ENCODE results near the gene HOXA7. TPM values are rescaled to one million over a fixed set of nuclear protein-coding genes. Genes with fewer than 3 reads are reported as not detected.
A peak's percentile ranks its signal among the peaks of the same experiment; 100 is the strongest.

Gene HOXA7
- total RNA-seq, 2 donors from 2014 or later, result not detected

DNA sequence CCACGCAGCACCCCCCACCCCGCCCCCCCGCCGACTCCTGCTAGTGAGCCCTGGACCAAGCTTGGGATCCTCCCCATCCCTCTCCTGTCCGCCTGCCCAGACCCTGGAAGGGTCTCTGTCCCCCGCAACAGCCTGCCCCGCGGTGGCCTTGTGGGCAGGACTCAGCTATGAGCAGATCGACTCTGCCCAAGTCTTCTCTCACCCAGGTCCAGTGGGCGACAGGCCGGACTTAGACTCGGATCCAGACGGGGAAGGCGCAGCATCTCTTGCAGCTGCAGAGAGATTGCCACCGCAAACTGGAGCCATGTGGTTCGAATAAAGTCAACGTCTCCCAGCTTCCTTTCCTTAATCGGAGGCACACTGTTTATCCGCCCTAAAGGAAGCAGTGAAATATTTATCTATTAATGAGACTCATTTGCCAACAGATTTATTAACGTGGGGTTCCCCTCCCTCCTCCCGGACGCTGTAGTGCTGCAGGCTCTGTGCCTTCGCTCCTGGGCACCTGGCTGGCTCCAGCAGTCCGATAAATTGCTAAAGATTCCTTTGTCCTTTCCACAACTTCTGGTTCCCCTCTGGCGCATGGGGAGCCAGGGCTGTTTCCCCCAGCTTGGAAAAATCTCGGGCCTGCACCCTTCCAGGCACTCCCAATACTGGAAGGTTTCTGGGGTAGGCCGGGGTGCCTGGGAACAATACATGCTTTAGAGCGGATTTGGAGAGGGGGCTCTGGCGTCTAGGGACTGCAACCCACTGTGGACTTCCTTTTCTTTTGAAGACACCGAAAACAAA is 634 bp upstream of the HOXA7 start:
- ATAC-seq (replicated peaks), result no peak
- Mint-ChIP-seq H3K27ac (no peak overlapping the region), H3K36me3 (ENCODE audit: low read depth) (peaks cover 16% of the 10 kb centered on the region), H3K4me3 (no peak overlapping the region), H3K27me3 (peaks cover 59% of the 10 kb centered on the region), H3K9me3 (no peaks in the 10 kb centered on the region), H3K4me1 (peaks cover 15% of the 10 kb centered on the region)

DNA sequence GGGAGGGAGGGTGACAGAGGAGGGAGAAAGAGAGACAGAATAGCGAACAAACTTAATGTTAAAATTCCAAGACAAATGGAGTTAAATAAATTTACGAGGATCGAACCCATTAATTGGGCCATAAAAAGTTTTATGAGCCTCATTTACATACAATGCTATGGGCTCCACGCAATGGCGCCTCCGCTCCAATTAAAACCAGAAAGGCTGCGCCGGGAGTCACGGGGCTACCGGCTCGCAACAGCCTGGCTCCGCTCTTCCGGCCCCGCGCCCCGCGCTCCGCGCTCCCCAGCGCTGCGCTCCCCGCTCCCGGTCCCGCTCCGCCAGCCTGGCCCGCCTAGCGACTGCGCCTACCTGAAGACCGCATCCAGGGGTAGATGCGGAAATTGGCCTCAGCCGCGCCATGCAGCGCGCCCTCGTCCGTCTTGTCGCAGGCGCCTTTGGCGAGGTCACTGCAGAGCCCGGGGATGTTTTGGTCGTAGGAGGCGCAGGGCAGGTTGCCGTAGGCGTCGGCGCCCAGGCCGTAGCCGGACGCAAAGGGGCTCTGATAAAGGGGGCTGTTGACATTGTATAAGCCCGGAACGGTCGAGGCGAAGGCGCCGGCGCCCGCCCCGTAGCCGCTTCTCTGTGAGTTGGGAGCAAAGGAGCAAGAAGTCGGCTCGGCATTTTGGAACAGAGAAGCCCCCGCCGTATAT is 513 bp downstream of the HOXA7 start:
- H3K36me3 Mint-ChIP-seq (ENCODE audit: low read depth), result peaks cover 16% of the 10 kb centered on the region
- peak overlapping the region; percentile 72 for H3K4me3 Mint-ChIP-seq
- peaks cover 68% of the 10 kb centered on the region for H3K27me3 Mint-ChIP-seq
- ATAC-seq (replicated peaks), result no peak
- H3K9me3 Mint-ChIP-seq, result no peaks in the 10 kb centered on the region
- H3K27ac Mint-ChIP-seq, result no peak overlapping the region
- peaks cover 22% of the 10 kb centered on the region for H3K4me1 Mint-ChIP-seq

DNA sequence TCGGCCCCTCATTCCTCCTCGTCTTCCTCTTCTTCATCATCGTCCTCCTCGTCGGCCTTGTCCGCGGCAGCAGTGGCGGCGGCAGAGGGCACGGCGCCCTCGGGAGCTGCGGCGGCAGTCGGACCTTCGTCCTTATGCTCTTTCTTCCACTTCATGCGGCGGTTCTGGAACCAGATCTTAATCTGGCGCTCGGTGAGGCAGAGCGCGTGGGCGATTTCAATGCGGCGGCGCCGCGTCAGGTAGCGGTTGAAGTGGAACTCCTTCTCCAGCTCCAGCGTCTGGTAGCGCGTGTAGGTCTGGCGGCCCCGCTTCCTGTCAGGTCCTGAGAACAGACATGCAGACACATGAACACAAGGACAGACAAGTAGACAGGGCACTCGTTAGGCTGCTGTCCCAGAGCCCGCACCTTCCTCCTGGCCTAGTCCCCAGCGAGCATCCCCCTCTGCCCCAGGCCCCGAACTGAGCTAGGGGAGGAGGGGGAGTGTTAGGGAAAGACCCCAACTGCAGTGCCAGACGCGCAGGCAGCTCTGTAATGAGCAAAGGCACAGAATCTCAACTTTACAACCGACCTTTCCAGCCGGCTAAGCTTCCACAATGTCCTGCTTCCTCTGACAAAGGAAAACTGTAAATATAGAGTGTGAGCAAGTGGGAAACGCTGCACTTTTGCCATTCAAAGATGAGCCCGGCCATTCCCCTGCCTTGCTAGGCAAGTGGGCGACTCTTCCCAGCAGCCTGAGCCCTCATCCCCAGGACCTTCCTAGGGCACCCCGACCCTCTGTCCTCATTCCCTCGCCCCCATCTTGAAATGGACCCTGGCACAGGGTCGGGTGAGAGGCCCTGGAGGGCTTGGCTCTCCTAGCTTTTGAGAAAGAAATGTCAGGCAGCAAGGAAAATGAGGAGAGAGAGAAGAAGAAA is 1.3 kb downstream of the HOXA7 start:
- Mint-ChIP-seq H3K36me3 (ENCODE audit: low read depth) (peaks cover 16% of the 10 kb centered on the region), H3K4me3 (peak overlapping the region; percentile 72), H3K9me3 (no peaks in the 10 kb centered on the region), H3K4me1 (peaks cover 22% of the 10 kb centered on the region), H3K27ac (no peak overlapping the region), H3K27me3 (peaks cover 70% of the 10 kb centered on the region)
- no peak for ATAC-seq (replicated peaks)

DNA sequence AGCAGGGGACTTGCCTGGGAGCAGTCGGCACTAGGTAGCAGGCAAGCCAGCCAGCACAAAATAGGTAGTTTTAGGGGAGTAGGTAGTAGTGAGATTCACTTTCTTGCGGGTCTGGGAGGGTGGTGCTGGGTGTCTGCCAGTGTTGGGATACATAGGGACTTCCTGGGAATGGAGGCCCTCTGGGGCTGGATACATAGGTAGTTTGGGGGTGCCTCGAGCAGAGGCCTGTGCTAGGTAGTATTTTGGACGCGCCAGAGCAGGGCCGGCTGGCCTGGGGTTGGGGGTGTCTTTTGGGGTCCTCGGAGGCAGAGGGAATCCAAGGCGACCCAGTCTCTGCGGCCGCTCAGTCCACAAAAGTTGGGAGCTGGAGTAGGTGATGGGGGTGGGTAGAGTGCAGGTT is 2.1 kb downstream of the HOXA7 start:
- H3K4me1 Mint-ChIP-seq, result peaks cover 22% of the 10 kb centered on the region
- no peak overlapping the region for H3K27ac Mint-ChIP-seq
- peaks cover 69% of the 10 kb centered on the region for H3K27me3 Mint-ChIP-seq
- peak overlapping the region; percentile 72 for H3K4me3 Mint-ChIP-seq
- no peak for ATAC-seq (replicated peaks)
- no peaks in the 10 kb centered on the region for H3K9me3 Mint-ChIP-seq
- peaks cover 16% of the 10 kb centered on the region for H3K36me3 Mint-ChIP-seq (ENCODE audit: low read depth)

DNA sequence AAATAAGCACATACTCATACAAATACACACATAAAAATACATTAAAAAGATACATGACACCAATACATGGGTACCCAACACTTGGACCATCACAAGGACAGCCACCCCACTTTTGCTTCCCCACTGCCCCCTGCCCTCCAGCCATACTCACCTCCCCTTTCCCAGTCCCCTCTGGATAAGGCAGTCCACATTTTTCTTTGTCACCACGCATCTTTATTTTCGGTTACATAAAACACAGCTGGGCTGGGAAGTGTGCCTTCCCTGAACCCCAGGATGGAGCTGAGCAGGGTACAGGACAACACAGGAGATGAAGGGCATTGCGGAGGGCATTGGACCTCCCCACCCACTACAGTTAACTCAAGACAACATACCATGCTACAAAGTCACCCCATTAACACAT is 2.9 kb downstream of the HOXA7 start:
- H3K27ac Mint-ChIP-seq, result no peak overlapping the region
- H3K4me1 Mint-ChIP-seq, result peaks cover 22% of the 10 kb centered on the region
- peak overlapping the region; percentile 72 for H3K4me3 Mint-ChIP-seq
- no peak for ATAC-seq (replicated peaks)
- peaks cover 16% of the 10 kb centered on the region for H3K36me3 Mint-ChIP-seq (ENCODE audit: low read depth)
- H3K27me3 Mint-ChIP-seq, result peaks cover 63% of the 10 kb centered on the region
- H3K9me3 Mint-ChIP-seq, result no peaks in the 10 kb centered on the region

DNA sequence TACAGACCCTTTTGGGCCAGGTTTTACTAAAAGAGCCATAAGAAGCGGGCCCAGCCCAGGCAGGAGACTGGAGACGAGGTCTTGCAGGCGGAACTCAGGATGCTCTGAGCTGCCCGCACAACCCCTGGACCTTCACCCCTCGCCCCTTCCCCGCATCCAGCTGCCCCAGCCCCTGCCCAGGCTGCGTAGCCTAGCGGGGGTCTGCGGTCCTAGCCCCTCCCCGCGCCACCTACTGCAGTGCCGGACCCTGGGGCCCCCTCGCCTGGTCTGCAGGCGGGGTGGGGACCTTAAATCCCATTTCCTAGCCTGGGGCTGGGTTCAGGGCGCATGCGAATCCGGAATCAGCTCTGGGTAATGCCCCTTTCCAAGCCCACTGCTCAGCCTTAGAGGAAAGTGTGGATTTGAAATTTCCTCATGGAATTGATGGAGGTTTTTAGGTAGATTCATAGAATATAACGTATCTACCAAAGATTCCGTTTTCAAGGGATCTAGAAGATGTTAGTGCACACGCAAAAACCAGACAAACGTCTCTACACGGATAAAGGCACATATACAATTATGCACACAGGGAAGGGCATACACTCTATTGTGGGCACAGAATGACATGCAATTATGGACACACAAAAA is 3.5 kb downstream of the HOXA7 start:
- no peak for ATAC-seq (replicated peaks)
- H3K4me1 Mint-ChIP-seq, result peaks cover 18% of the 10 kb centered on the region
- H3K36me3 Mint-ChIP-seq (ENCODE audit: low read depth), result peaks cover 12% of the 10 kb centered on the region

DNA sequence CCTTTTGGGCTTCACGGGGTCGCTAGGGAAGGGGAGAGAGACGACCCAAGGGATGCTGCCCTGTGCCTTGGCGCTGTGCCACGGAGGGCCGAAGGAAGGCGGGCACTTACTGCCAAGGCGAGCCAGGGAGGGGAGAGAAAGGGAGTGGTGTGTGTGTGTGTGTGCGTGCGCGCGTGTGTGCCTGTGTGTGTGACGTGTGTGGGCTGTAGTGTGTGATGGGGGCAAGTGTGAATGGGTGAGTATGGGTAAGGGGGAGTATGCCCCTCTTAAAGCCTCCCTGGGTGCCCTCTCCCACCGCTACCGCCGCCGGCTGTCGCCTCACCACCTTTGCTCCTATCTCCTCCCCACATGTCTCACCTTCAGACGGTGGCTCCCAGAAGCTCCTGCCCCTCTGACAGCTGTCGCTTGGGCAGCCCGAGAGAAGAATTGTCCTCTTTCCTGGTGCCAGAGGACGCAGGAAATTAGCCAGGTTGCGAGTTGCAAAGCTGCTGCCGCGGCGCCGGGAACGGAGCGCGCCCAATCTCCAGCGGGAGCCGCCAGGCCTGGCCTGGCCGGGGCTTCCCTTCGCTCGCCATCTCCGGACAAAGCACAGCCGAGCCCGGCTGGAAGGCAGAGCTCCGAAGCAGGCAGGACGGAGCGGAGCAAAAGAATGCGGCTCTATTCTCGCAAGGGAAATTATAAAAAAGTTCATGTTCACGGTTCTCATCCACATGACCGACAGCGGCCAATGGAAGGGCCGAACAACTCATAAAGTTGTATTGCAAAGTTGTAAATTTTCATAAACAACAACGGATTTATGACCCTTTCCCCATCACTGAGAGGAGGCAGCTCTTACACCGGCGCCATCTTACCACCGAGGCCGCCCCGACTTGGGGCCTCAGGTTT is 4.3 kb downstream of the HOXA7 start, which contains the start of gene HOXA3:
Gene HOXA3 (minus strand): TSS at position 653 of the 885 bp plus-strand sequence. CDS start 41,943 bp downstream, outside the sequence.
- no peak for ATAC-seq (replicated peaks)
- Mint-ChIP-seq H3K36me3 (ENCODE audit: low read depth) (peaks cover 11% of the 10 kb centered on the region), H3K4me3 (peak within 1 kb of the TSS; percentile 68), H3K27ac (no peak within 1 kb of the TSS), H3K27me3 (peaks cover 59% of the 10 kb centered on the region), H3K4me1 (peaks cover 16% of the 10 kb centered on the region), H3K9me3 (no peaks in the 10 kb centered on the region)

More for the DNA sequence above, 3.5 kb downstream of the HOXA7 start:
- Mint-ChIP-seq H3K4me3 (no peak overlapping the region), H3K27me3 (peaks cover 64% of the 10 kb centered on the region), H3K9me3 (no peaks in the 10 kb centered on the region), H3K27ac (no peak overlapping the region)

DNA sequence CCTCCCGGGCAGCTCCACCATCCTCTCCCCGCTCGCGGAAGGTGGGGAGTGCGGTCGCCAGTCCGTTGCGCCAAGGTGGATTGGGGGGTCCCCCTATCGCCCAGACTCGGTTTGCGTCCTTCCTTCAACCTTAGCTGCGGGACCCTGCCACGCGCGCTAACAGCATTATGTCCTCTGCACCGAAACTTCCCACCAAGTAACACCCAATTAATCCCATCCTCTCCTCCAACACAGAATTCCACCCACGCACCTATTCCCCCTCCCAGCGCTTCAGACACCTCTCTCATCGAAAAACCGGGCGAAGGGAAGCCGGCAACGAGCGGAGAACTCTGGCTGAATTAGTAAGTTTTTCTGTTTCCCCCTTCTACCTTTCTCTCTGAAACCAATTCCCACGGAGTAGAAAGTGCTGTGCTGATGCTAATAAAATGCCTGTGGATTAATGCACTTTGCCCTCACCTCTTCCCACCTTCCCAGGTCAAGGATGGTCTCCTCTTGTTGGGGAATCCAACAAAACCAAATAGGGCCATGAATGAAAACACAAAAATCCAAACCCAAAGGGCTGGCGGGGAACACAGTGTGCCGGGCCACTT is 5.0 kb downstream of the HOXA7 start:
- Mint-ChIP-seq H3K4me1 (peaks cover 16% of the 10 kb centered on the region), H3K9me3 (no peaks in the 10 kb centered on the region), H3K4me3 (peak overlapping the region; percentile 68), H3K27ac (no peak overlapping the region), H3K27me3 (peaks cover 62% of the 10 kb centered on the region), H3K36me3 (ENCODE audit: low read depth) (peaks cover 11% of the 10 kb centered on the region)
- no peak for ATAC-seq (replicated peaks)

DNA sequence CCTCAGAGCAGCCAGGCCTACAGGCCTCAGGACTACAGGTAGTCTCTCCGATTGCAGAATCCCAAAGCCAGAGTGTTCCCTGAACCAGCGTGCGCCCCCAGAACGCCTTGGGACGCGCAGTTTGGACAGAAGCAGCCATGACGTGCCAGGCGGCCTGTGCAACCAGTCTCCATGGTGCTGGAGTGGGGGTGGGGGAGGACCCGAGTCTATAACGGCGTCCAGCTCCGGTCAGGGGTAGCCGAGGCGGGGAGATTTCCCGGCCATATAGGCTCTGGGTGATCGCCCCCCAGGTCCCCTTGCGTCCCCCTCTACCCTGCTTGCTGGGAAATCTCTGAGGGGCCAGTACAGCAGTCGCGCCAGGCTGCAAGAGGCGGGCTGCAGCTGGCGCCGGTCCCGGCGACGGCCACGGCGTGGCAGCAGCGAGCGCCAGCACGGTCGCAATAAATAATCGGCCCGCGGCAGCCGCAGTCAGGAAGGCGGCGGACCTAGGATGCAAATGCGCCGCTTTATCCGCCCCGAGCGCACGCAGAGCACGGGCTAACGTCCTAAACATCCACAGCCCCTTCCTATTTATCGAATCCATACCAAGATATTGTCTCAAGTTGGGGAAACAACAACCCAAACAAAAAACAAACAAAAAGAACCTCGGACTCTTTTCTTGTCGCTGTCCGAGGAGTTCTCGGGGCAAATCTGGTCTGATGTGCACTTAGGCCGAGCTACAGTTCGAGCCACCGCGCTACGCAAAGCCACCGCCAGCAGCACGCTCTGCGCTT is 5.7 kb downstream of the HOXA7 start:
- H3K4me3 Mint-ChIP-seq, result peak overlapping the region; percentile 68
- no peaks in the 10 kb centered on the region for H3K9me3 Mint-ChIP-seq
- ATAC-seq (replicated peaks), result peak; percentile 88
- H3K4me1 Mint-ChIP-seq, result peaks cover 16% of the 10 kb centered on the region
- peaks cover 66% of the 10 kb centered on the region for H3K27me3 Mint-ChIP-seq
- no peak overlapping the region for H3K27ac Mint-ChIP-seq
- peaks cover 11% of the 10 kb centered on the region for H3K36me3 Mint-ChIP-seq (ENCODE audit: low read depth)

DNA sequence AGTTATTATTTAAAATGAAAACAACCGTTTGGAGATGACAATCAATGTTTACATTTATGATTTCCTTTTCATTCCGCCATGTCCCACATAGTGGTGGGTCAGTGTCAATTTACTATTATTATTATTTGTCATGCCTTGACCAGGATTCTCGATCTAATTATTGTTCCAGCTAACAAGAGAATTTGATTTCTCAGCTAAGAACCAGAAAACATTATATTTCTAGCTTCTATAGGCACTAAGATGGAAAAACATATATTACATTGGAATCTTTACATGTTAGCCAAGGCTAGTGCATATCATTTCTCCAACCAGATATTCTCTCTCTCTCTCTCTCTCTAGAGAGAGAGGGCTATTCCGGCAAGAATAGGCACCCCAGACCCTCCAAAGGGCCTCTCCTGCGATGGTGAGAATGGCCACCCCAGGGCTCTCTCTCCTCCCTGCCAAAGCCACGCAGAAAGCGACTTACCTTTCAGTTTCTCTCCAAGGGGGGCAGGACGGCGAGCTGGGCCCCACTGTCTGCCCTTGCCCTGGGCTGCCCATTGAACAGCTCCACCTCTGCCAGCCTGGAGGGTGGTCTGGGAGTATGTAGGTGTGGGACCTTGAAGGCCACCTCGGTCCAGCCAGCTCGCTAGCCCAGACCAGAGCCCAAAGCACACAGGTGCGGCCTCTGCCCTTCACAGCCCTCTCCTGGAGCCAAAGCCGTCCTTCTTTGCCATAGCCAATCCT is 6.5 kb downstream of the HOXA7 start:
- no peak overlapping the region for H3K27ac Mint-ChIP-seq
- H3K4me1 Mint-ChIP-seq, result peaks cover 15% of the 10 kb centered on the region
- H3K27me3 Mint-ChIP-seq, result peaks cover 65% of the 10 kb centered on the region
- ATAC-seq (replicated peaks), result no peak
- peak overlapping the region; percentile 68 for H3K4me3 Mint-ChIP-seq
- H3K9me3 Mint-ChIP-seq, result no peaks in the 10 kb centered on the region
- peaks cover 10% of the 10 kb centered on the region for H3K36me3 Mint-ChIP-seq (ENCODE audit: low read depth)

DNA sequence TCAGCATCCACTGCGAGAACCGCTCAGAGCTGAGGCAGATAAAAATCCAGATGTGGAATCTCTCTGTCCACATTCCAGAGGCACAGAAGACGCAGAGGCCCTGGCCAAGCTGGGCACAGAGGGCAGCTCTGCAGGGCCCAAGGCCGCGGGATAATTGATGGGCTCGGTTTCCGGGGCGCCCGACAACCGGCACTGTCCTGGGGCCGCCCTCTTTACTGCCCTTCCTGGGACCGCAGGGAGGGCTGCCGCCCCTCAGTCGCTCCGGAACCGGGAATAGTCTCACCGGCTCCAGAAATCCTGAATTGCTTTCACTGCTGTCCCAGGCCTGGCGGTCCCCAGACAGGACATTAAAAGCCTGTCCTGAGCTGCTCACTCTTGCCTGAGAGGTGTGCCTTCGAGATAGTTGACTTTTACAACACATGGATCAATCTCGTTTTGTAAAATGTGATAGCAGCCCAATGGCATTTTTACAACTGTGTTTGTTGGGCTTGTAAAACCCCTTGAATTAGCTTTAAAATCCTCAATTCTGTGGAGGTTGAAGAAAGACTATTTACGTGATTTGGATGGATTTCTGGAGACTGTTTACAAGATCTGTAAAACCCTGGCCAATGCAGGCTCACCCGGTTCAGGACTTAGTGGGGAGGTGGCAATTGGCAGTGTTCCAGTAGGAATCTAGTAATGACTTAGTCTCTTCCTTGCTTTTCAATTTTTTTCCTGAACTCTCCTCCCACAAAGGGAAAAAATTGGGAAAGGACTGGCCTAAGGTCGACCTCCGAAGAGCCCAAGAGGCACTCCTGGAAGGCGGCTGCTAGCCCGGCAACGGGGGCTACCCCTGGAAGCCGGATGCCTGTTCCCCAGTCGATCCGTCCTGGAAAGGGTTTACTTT is 7.5 kb downstream of the HOXA7 start:
- peaks cover 5% of the 10 kb centered on the region for H3K36me3 Mint-ChIP-seq (ENCODE audit: low read depth)
- H3K9me3 Mint-ChIP-seq, result no peaks in the 10 kb centered on the region
- no peak overlapping the region for H3K4me3 Mint-ChIP-seq
- no peak for ATAC-seq (replicated peaks)
- no peak overlapping the region for H3K27ac Mint-ChIP-seq
- peaks cover 57% of the 10 kb centered on the region for H3K27me3 Mint-ChIP-seq
- H3K4me1 Mint-ChIP-seq, result peaks cover 7% of the 10 kb centered on the region

Measured in activated T-helper 17 cell treated with anti-CD3 and anti-CD28 coated beads, Interleukin-2, amount 50 U/mL, for 72 hours (primary cell).